HG03039 (cell line): ENCODE results near the gene CREBL2.
A peak's percentile ranks its signal among the peaks of the same experiment; 100 is the strongest.
"Not testable (repeated sequence)": the region's sequence is repeated elsewhere in the genome, so short reads cannot be mapped to it uniquely, and the experiment has no call there.

Experiments used
- ATAC-seq: cut with Tn5 transposase; IDR thresholded peaks from one replicate; pipeline ENCODE4 v1.9.1; 2021; ENCODE audit warnings: mild to moderate bottlenecking, moderate library complexity; ENCODE audit not compliant: unreplicated experiment

Gene CREBL2

GRCh38 chr12:12596598-12596997 lies 15.1 kb upstream of the CREBL2 start:
- not testable (repeated sequence) for ATAC-seq

GRCh38 chr12:12598864-12599263 lies 12.8 kb upstream of the CREBL2 start:
- no peak for ATAC-seq

GRCh38 chr12:12599750-12600643 lies 11.7 kb upstream of the CREBL2 start:
- ATAC-seq = no peak

- ATAC-seq = no peak
These were observed 11.0 kb upstream of the CREBL2 start for GRCh38 chr12:12600659-12601058.

- ATAC-seq = no peak
These were observed 6.9 kb upstream of the CREBL2 start for GRCh38 chr12:12604740-12605139.

GRCh38 chr12:12606781-12607589 lies 4.7 kb upstream of the CREBL2 start:
- peak; percentile 37 for ATAC-seq

GRCh38 chr12:12608557-12608957 lies 3.1 kb upstream of the CREBL2 start:
- ATAC-seq = no peak

- ATAC-seq = no peak
These were observed 2.0 kb upstream of the CREBL2 start for GRCh38 chr12:12609692-12610091.

GRCh38 chr12:12610711-12611110 lies 965 bp upstream of the CREBL2 start:
- ATAC-seq = no peak

GRCh38 chr12:12612358-12612757 lies 682 bp downstream of the CREBL2 start:
- no peak for ATAC-seq

- no peak for ATAC-seq
These were observed 1.7 kb downstream of the CREBL2 start for GRCh38 chr12:12613344-12613743.

- ATAC-seq = no peak
These were observed 2.7 kb downstream of the CREBL2 start for GRCh38 chr12:12614342-12614741.

- no peak for ATAC-seq
These were observed 5.0 kb downstream of the CREBL2 start for GRCh38 chr12:12616512-12617310.

GRCh38 chr12:12618064-12618463 lies 6.4 kb downstream of the CREBL2 start:
- not testable (repeated sequence) for ATAC-seq

- ATAC-seq = no peak
These were observed 9.1 kb downstream of the CREBL2 start for GRCh38 chr12:12620730-12621315.

GRCh38 chr12:12622418-12622817 lies 10.7 kb downstream of the CREBL2 start:
- ATAC-seq = no peak

- ATAC-seq = no peak
These were observed 12.9 kb downstream of the CREBL2 start for GRCh38 chr12:12624498-12624992.

GRCh38 chr12:12626471-12626870 lies 14.8 kb downstream of the CREBL2 start:
- no peak for ATAC-seq

- no peak for ATAC-seq
These were observed 15.7 kb downstream of the CREBL2 start for GRCh38 chr12:12627308-12627827.

- no peak for ATAC-seq
These were observed 16.3 kb downstream of the CREBL2 start for GRCh38 chr12:12628013-12628412.
